ENCODE results near the gene SLC25A21. TPM values are rescaled to one million over a fixed set of nuclear protein-coding genes. Genes with fewer than 3 reads are reported as not detected.

Gene SLC25A21
- total RNA-seq, 1 donor from 2014 or later = 0.81 TPM

- DNase-seq (ENCODE audit: low read depth) = no peak
- H3K4me3 ChIP-seq (ENCODE audit: low read depth, low read length) = no peak overlapping the region
- TF ChIP-seq, protein P1, sequence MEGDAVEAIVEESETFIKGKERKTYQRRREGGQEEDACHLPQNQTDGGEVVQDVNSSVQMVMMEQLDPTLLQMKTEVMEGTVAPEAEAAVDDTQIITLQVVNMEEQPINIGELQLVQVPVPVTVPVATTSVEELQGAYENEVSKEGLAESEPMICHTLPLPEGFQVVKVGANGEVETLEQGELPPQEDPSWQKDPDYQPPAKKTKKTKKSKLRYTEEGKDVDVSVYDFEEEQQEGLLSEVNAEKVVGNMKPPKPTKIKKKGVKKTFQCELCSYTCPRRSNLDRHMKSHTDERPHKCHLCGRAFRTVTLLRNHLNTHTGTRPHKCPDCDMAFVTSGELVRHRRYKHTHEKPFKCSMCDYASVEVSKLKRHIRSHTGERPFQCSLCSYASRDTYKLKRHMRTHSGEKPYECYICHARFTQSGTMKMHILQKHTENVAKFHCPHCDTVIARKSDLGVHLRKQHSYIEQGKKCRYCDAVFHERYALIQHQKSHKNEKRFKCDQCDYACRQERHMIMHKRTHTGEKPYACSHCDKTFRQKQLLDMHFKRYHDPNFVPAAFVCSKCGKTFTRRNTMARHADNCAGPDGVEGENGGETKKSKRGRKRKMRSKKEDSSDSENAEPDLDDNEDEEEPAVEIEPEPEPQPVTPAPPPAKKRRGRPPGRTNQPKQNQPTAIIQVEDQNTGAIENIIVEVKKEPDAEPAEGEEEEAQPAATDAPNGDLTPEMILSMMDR (conservative IDR thresholded peaks at IDR 0.05; ENCODE audit: low read depth, low read length) = no peak
Measured at GRCh38 chr14:36975834-36976233, 196.6 kb downstream of the SLC25A21 start.

DNA sequence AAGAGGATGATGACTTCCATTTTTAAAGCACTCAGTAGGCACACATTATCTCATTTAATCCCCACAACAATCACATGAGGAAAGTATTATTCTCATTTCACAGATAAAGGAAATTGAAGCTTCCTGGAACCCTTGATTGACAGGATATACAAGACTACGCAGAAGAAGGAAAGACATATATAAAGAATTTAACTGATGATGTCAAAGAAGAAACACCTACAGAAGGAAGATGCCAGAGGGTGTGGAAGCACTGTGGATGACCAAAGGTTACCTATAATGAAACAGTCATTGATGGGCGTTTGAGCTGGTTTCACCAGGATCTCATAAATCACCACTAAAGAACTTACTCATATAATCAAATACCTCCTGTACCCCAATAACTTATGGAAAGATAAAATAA is 197.4 kb downstream of the SLC25A21 start:
- no peak overlapping the region for H3K4me3 ChIP-seq (ENCODE audit: low read depth, low read length)
- no peak for DNase-seq (ENCODE audit: low read depth)
- TF ChIP-seq, protein P1 (conservative IDR thresholded peaks at IDR 0.05; ENCODE audit: low read depth, low read length) = no peak

GRCh38 chr14:36973806-36974442 is 198.5 kb downstream of the SLC25A21 start:
- DNase-seq (ENCODE audit: low read depth) = no peak
- TF ChIP-seq, protein P1 (conservative IDR thresholded peaks at IDR 0.05; ENCODE audit: low read depth, low read length) = no peak
- H3K4me3 ChIP-seq (ENCODE audit: low read depth, low read length) = no peak overlapping the region

DNA sequence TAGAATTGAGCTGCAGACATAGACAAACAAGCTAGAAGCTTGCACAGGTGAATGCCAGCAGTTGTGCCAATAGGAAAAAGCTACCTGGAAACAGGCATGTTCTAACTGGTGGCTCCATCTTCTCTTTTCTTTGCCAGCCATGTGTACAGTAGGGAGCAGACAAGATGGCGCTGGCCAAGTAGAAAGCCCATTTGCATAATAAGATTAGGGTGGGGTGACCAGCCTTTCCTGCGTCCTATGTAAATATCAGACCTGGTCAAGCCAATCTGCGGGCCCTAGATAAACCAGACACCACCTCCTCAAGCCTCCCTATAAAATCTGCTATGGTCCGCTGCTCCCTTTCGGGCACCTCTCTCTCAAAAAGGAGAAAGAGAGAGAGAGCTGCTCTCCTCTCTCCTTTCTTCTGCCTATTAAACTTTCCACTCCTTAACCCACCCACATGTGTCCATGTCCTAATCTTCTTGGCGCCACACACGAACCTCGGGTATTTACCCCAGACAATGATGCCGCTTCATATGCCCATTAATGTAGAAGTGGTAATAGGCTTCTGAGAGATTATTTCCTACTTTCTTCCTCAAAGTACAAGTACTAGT is 201.0 kb downstream of the SLC25A21 start:
- DNase-seq (ENCODE audit: low read depth) = no peak
- no peak overlapping the region for H3K4me3 ChIP-seq (ENCODE audit: low read depth, low read length)
- TF ChIP-seq, protein P1 (conservative IDR thresholded peaks at IDR 0.05; ENCODE audit: low read depth, low read length) = no peak

DNA sequence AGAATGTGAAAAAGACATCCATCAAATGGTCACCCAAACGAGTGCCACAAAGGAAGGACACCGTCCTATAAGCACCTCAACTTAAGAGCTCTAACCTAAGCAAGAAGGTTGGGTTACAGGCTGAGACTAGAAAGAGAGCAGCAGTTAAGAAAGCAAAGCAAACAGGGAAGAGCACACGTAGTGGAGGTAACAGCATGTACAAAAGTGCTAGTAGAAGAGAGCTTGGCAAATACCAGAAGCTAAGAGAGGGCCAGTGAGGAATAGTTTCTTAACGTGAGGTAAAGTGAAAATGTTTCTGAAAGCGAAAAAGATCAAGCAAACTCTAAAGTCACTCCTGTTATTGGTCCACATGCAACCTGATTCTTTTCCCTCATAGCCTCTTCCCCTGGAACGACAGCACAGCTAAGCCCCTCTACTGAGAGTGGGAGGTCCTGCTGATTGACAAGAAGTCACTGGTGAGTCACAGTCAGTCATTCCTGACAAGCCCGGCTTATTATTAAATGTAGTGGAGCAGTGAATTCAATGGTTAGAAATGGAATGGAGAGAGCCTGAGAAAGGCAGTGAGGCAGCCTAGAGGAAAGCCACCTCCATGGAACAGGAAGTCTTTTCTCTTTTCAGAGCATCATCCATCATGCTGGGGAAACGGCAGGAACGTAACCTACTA is 204.4 kb downstream of the SLC25A21 start:
- DNase-seq (ENCODE audit: low read depth) = no peak
- TF ChIP-seq, protein P1 (conservative IDR thresholded peaks at IDR 0.05; ENCODE audit: low read depth, low read length) = no peak
- no peak overlapping the region for H3K4me3 ChIP-seq (ENCODE audit: low read depth, low read length)

- no peak for DNase-seq (ENCODE audit: low read depth)
- TF ChIP-seq, protein P1 (conservative IDR thresholded peaks at IDR 0.05; ENCODE audit: low read depth, low read length) = no peak
- H3K4me3 ChIP-seq (ENCODE audit: low read depth, low read length) = no peak overlapping the region
Measured at GRCh38 chr14:36955967-36956366, 216.4 kb downstream of the SLC25A21 start.

All from epithelial cell of proximal tubule (primary cell).